Liver (tissue), 9 donors: ENCODE measurements around the gene LMNTD2. TPM values are rescaled to one million over a fixed set of nuclear protein-coding genes. Genes with fewer than 3 reads are reported as not detected.

Experiments
- DNase-seq: peaks from one replicate; pipeline ENCODE4 v3.0.0-alpha.2; 2017; ENCODE audit warnings: low spot score
- H3K27ac ChIP-seq, 2 donors: one replicate each; pipeline ENCODE4 v1.7.0; 2013; ENCODE audit warnings: inconsistent platforms in 2 of 2, low read length in 2 of 2, control low read depth in 1 of 2, low read depth in 1 of 2, mild to moderate bottlenecking in 1 of 2
- H3K27me3 ChIP-seq, 4 donors: one replicate each; pipeline versions ENCODE4 v1.6.1 to v1.7.0; 2013; ENCODE audit warnings: low read length in 3 of 4, inconsistent platforms in 1 of 4, mild to moderate bottlenecking in 1 of 4, moderate library complexity in 1 of 4; ENCODE audit not compliant: control insufficient read depth in 4 of 4, insufficient read depth in 4 of 4
- H3K36me3 ChIP-seq, 4 donors: one replicate each; pipeline versions ENCODE4 v1.6.1 to v1.7.0; 2013; ENCODE audit warnings: low read length in 3 of 4, mild to moderate bottlenecking in 3 of 4, low read depth in 1 of 4, moderate library complexity in 1 of 4; ENCODE audit not compliant: control insufficient read depth in 4 of 4, insufficient read depth in 3 of 4
- H3K4me1 ChIP-seq, 4 donors: one replicate each; pipeline versions ENCODE4 v1.6.1 to v1.7.0; 2013; ENCODE audit warnings: low read length in 3 of 4, mild to moderate bottlenecking in 3 of 4, moderate library complexity in 1 of 4; ENCODE audit not compliant: control insufficient read depth in 4 of 4, insufficient read depth in 4 of 4
- H3K4me3 ChIP-seq, 3 donors: one replicate each; pipeline versions ENCODE4 v1.6.1 to v1.7.0; 2013; ENCODE audit warnings: low read length in 3 of 3, control low read depth in 1 of 3, low read depth in 1 of 3, mild to moderate bottlenecking in 1 of 3
- H3K9ac ChIP-seq, 2 donors: one replicate each; pipeline ENCODE4 v1.7.0; 2013; ENCODE audit warnings: low read length in 2 of 2, mild to moderate bottlenecking in 2 of 2, moderate library complexity in 2 of 2, control low read depth in 1 of 2, low read depth in 1 of 2
- H3K9me3 ChIP-seq, 4 donors: one replicate each; pipeline versions ENCODE4 v1.6.1 to v1.7.0; 2013; ENCODE audit warnings: low read length in 3 of 4; ENCODE audit not compliant: control insufficient read depth in 4 of 4
- ATF3 ChIP-seq: IDR thresholded peaks from 2 replicates; pipeline ENCODE4 v1.6.1; 2016; ENCODE audit warnings: antibody characterized with exemption
- CTCF ChIP-seq: fragments of 150-350 bp; IDR thresholded peaks from 2 replicates; pipeline ENCODE4 v1.5.1; 2017; ENCODE audit warnings: improper control_type of control experiment, low read depth, low read length; ENCODE audit not compliant: missing input control
- EGR1 ChIP-seq, 2 donors: IDR thresholded peaks; 2 replicates each; pipeline ENCODE4 v1.6.1; 2016 to 2018; ENCODE audit warnings: antibody characterized with exemption in 2 of 2, low read depth in 2 of 2
- FOXA1 ChIP-seq: IDR thresholded peaks from 2 replicates; pipeline ENCODE4 v1.6.1; 2016; ENCODE audit warnings: antibody characterized with exemption
- FOXA2 ChIP-seq: IDR thresholded peaks from 2 replicates; pipeline ENCODE4 v1.6.1; 2016; ENCODE audit warnings: antibody characterized with exemption
- GABPA ChIP-seq, 2 donors: IDR thresholded peaks in 1 of 2; conservative IDR thresholded peaks in 1 of 2; 2 replicates each; pipeline ENCODE4 v1.6.1; 2016; ENCODE audit warnings: antibody characterized with exemption in 2 of 2, mild to moderate bottlenecking in 1 of 2, moderate library complexity in 1 of 2
- HNF4A ChIP-seq, 2 donors: conservative IDR thresholded peaks; 2 replicates each; pipeline ENCODE4 v1.6.1; 2016; ENCODE audit warnings: antibody characterized with exemption in 2 of 2, mild to moderate bottlenecking in 2 of 2
- HNF4G ChIP-seq: IDR thresholded peaks from 2 replicates; pipeline ENCODE4 v1.6.1; 2016; ENCODE audit warnings: antibody characterized with exemption
- JUND ChIP-seq, 2 donors: IDR thresholded peaks; 2 replicates each; pipeline ENCODE4 v1.6.1; 2016; ENCODE audit warnings: antibody characterized with exemption in 2 of 2
- MAX ChIP-seq: IDR thresholded peaks from 2 replicates; pipeline ENCODE4 v1.6.1; 2016; ENCODE audit warnings: antibody characterized with exemption
- NR2F2 ChIP-seq: IDR thresholded peaks from 2 replicates; pipeline ENCODE4 v1.6.1; 2016; ENCODE audit warnings: antibody characterized with exemption
- RAD21 ChIP-seq, 2 donors: IDR thresholded peaks; 2 replicates each; pipeline ENCODE4 v1.6.1; 2016; ENCODE audit warnings: antibody characterized with exemption in 2 of 2, mild to moderate bottlenecking in 2 of 2
- REST ChIP-seq: IDR thresholded peaks from 2 replicates; pipeline ENCODE4 v1.6.1; 2016; ENCODE audit warnings: antibody characterized with exemption, mild to moderate bottlenecking
- RXRA ChIP-seq, 2 donors: IDR thresholded peaks; 2 replicates each; pipeline ENCODE4 v1.6.1; 2017 to 2018; ENCODE audit warnings: antibody characterized with exemption in 2 of 2, mild to moderate bottlenecking in 1 of 2
- SP1 ChIP-seq: IDR thresholded peaks from 2 replicates; pipeline ENCODE4 v1.6.1; 2018; ENCODE audit warnings: antibody characterized with exemption, mild to moderate bottlenecking
- TAF1 ChIP-seq: conservative IDR thresholded peaks from 2 replicates; pipeline ENCODE4 v1.6.1; 2016; ENCODE audit warnings: antibody characterized with exemption, mild to moderate bottlenecking
- YY1 ChIP-seq: IDR thresholded peaks from 2 replicates; pipeline ENCODE4 v1.6.1; 2016; ENCODE audit warnings: antibody characterized with exemption, mild to moderate bottlenecking
- ZBTB33 ChIP-seq: IDR thresholded peaks from 2 replicates; pipeline ENCODE4 v1.6.1; 2016; ENCODE audit warnings: antibody characterized with exemption
- whole genome bisulfite sequencing: extraction: QIAGEN DNeasy Blood & Tissue Kit; methylation state at CpG from one replicate; pipeline ENCODE4 v1.1.7; 2013; 5-methylcytosine and 5-hydroxymethylcytosine counted together
- polyA plus RNA-seq, 2 donors: library from polyadenylated mRNA; stranded (reverse) in 1 of 2; unstranded in 1 of 2; fragments of 200-250 nt in 1 of 2; fragments of >200 nt in 1 of 2; fragmentation: Nextera tagmentation in 1 of 2; extraction: Ambion mirVana in 1 of 2; gene quantifications; one replicate each; pipeline versions ENCODE4 v1.2.1 to v1.2.3, GENCODE V29; 2013 to 2015
- total RNA-seq, 2 donors: library from RNA; depleted of rRNA; stranded (reverse); fragments of >200 nt; gene quantifications; one replicate each; pipeline ENCODE4 v1.2.3, GENCODE V29; 2014
- donor health status: healthy.
- donor health status: healthy.
- donor health status: healthy.
- donor health status: healthy.
- donor health status: healthy.

Gene LMNTD2
- total and polyA plus RNA-seq, 4 donors = 1.2 to 4.6 (median 2.3) TPM

- Histone ChIP-seq H3K4me3 (no peak overlapping the region), H3K27me3 (no peaks in the 10 kb centered on the region), H3K9me3 (no peaks in the 10 kb centered on the region), H3K36me3 (peaks cover 31 to 71% (median 47%) of the 10 kb centered on the region in 4 donors), H3K27ac (no peak overlapping the region), H3K9ac (no peak overlapping the region), H3K4me1 (peaks cover 6 to 37% (median 12%) of the 10 kb centered on the region in 4 donors)
- WGBS = 71% methylated on average over 13 of the region's 13 CpGs
- TF ChIP-seq JUND (IDR thresholded peaks at IDR 0.05) (no peak), FOXA1 (no peak), HNF4G (no peak), RXRA (IDR thresholded peaks at IDR 0.05) (peak; percentile 41 to 54), RAD21 (IDR thresholded peaks at IDR 0.05) (no peak), GABPA (IDR thresholded peaks at IDR 0.05 in 1 of 2, conservative IDR thresholded peaks at IDR 0.05 in 1 of 2) (no peak), ZBTB33 (no peak), YY1 (no peak), ATF3 (no peak), CTCF (no peak), FOXA2 (no peak), HNF4A (conservative IDR thresholded peaks at IDR 0.05) (peak; percentile 46 to 61), TAF1 (no peak), EGR1 (IDR thresholded peaks at IDR 0.05; ENCODE audit: low read depth in 2 of 2) (no peak), NR2F2 (no peak), REST (no peak), SP1 (peak; percentile 17), MAX (no peak)
- DNase-seq = no peak
Measured at GRCh38 chr11:603154-603553, 42.6 kb upstream of the LMNTD2 start.
